Stimulated activated CD8-positive, alpha-beta memory T cell treated with anti-CD3 and anti-CD28 coated beads, Interleukin-7, amount 100 ng/mL, for 4 hours (primary cell): ENCODE results near the gene HCN3.
A peak's percentile ranks its signal among the peaks of the same experiment; 100 is the strongest.

ENCODE experiments used
- DNase-seq, 2 donors: peaks; one replicate each; pipeline ENCODE4 v3.0.0-alpha.2; 2020; ENCODE audit warnings: low read depth in 2 of 2

The HCN3 gene

GRCh38 chr1:155254228-155254713 lies 23.0 kb upstream of the HCN3 start:
- no peak for DNase-seq

GRCh38 chr1:155254714-155255242 lies 22.5 kb upstream of the HCN3 start:
- no peak for DNase-seq

GRCh38 chr1:155255243-155256007 lies 21.8 kb upstream of the HCN3 start, which contains the start of gene ENTREP3:
ENTREP3 (minus strand) TSS chr1:155255483; CDS start chr1:155254877, 606 bp downstream.
- DNase-seq = peak; percentile 51 to 67

- no peak for DNase-seq
Measured at GRCh38 chr1:155256058-155256852, 21.0 kb upstream of the HCN3 start.

GRCh38 chr1:155260276-155260675 lies 17.0 kb upstream of the HCN3 start:
- DNase-seq = no peak

GRCh38 chr1:155261493-155261851 lies 15.8 kb upstream of the HCN3 start:
- no peak for DNase-seq

- peak; percentile 82 to 85 for DNase-seq
Measured at GRCh38 chr1:155261852-155262673, 15.2 kb upstream of the HCN3 start, which contains the start of gene SCAMP3. SCAMP3 (minus strand) TSS chr1:155262360; CDS start chr1:155262151, 209 bp downstream.

- no peak for DNase-seq
Measured at GRCh38 chr1:155263067-155263466, 14.2 kb upstream of the HCN3 start.

- no peak for DNase-seq
Measured at GRCh38 chr1:155266553-155266952, 10.7 kb upstream of the HCN3 start.

- DNase-seq = no peak
Measured at GRCh38 chr1:155267373-155267772, 9.9 kb upstream of the HCN3 start.

GRCh38 chr1:155268630-155269029 lies 8.6 kb upstream of the HCN3 start:
- no peak for DNase-seq

GRCh38 chr1:155269381-155269780 lies 7.9 kb upstream of the HCN3 start:
- DNase-seq = no peak

- DNase-seq = peak in 1 of 2 donors; percentile 9
Measured at GRCh38 chr1:155272466-155273342, 4.6 kb upstream of the HCN3 start.

GRCh38 chr1:155273343-155274245 lies 3.7 kb upstream of the HCN3 start, which contains the start of gene CLK2:
CLK2 (minus strand) TSS chr1:155273504; CDS start chr1:155270977, 2,527 bp downstream.
- peak; percentile 90 to 97 for DNase-seq

- peak; percentile 63 to 65 for DNase-seq
Measured at GRCh38 chr1:155277902-155278688, 832 bp downstream of the HCN3 start.

- DNase-seq = no peak
Measured at GRCh38 chr1:155278689-155279160, 1.5 kb downstream of the HCN3 start.

- DNase-seq = no peak
Measured at GRCh38 chr1:155279268-155279667, 2.0 kb downstream of the HCN3 start.

- DNase-seq = no peak
Measured at GRCh38 chr1:155282488-155283091, 5.3 kb downstream of the HCN3 start.
